Adrenal gland (tissue), 12 donors: ENCODE data around the gene CHL1. TPM values are rescaled to one million over a fixed set of nuclear protein-coding genes. Genes with fewer than 3 reads are reported as not detected.

Source experiments
- DNase-seq, 7 donors: peaks; one replicate each; pipeline ENCODE4 v3.0.0-alpha.2; 2019 to 2020
- H3K27ac ChIP-seq, 5 donors: fragments of 200-600 bp; sonication (generic) in 4 of 5; 1 replicate in 3 of 5; 2 replicates in 2 of 5; pipeline versions ENCODE4 v1.5.1 to v1.8.0; 2016 to 2020; ENCODE audit warnings: mild to moderate bottlenecking in 1 of 5
- H3K27me3 ChIP-seq: fragments of 200-600 bp; 2 replicates; pipeline ENCODE4 v1.8.0; 2021
- H3K36me3 ChIP-seq, 2 donors: fragments of 200-600 bp; replicated peaks in 1 of 2; 1 replicate in 1 of 2; 2 replicates in 1 of 2; pipeline versions ENCODE4 v1.5.1 to v1.8.0; 2018 to 2022
- H3K4me1 ChIP-seq, 2 donors: fragments of 200-600 bp; replicated peaks in 1 of 2; 1 replicate in 1 of 2; 2 replicates in 1 of 2; pipeline versions ENCODE4 v1.5.1 to v1.8.0; 2018 to 2021
- H3K4me3 ChIP-seq, 4 donors: fragments of 200-600 bp; sonication (generic) in 3 of 4; one replicate each; pipeline ENCODE4 v1.5.1; 2016 to 2018
- H3K9me3 ChIP-seq, 3 donors: fragments of 200-600 bp; sonication (generic) in 1 of 3; replicated peaks in 1 of 3; 1 replicate in 2 of 3; 2 replicates in 1 of 3; pipeline versions ENCODE4 v1.5.1 to v1.8.0; 2016 to 2021
- CTCF ChIP-seq, 6 experiments: fragments of 450-650 bp in 4 of 6; fragments of 200-600 bp in 2 of 6; sonication (generic) in 1 of 6; IDR thresholded peaks; 1 replicate in 5 of 6; 2 replicates in 1 of 6; pipeline versions ENCODE4 v1.5.1 to v1.8.0; 2016 to 2021; ENCODE audit warnings: antibody characterized with exemption in 6 of 6, mild to moderate bottlenecking in 2 of 6, moderate library complexity in 1 of 6
- POLR2A ChIP-seq, 2 donors: fragments of 450-650 bp; IDR thresholded peaks; one replicate each; pipeline ENCODE4 v1.6.1; 2017; ENCODE audit warnings: antibody characterized with exemption in 2 of 2, mild to moderate bottlenecking in 2 of 2, moderate library complexity in 1 of 2
- WGBS, 4 donors: extraction: QIAGEN DNeasy Blood & Tissue Kit in 2 of 4; methylation state at CpG; one replicate each; pipeline versions ENCODE4 v1.1.5 to v1.1.7; 2013 to 2017; 5-methylcytosine and 5-hydroxymethylcytosine counted together
- intact Hi-C, 2 donors: fragments of 100-400 bp; cut with DNase I; formaldehyde crosslinking; loops; one replicate each; pipeline versions ENCODE4 v1.14.1 to v1.15.0; 2022 to 2023
- polyA plus RNA-seq, 3 donors: library from polyadenylated mRNA; stranded (reverse); fragments of 200-250 nt in 2 of 3; fragments of 350-450 nt in 1 of 3; fragmentation: Illumina TruSeq in 1 of 3; extraction: RNeasy Lipid Tissue Mini Kit (QIAGEN cat#74804) in 1 of 3; gene quantifications; one replicate each; pipeline ENCODE4 v1.2.3, GENCODE V29; 2013 to 2014
- total RNA-seq, 9 donors: library from RNA; depleted of rRNA in 4 of 9; stranded (reverse); fragments of >200 nt in 4 of 9; fragments of 120-200 nt in 1 of 9; fragmentation: NEBNext Ultra II Directional in 1 of 9; extraction: Animal tissue kit (Norgen Biotek cat#: 25700) in 1 of 9; gene quantifications; one replicate each; pipeline versions ENCODE4 v1.1.0 to v1.2.4, GENCODE V29; 2013 to 2023
- donor health status: healthy with polysubstance abuse.
- donor health status: Bipolar disorder and iron deficiency.
- donor health status: DM: yes; HTN: yes; CAD: no.
- donor health status: DM: no; HTN: no; CAD: no.
- donor health status: DM: no; HTN: no; CAD: no.
- donor health status: DM: yes; HTN: yes; CAD: no.

The CHL1 gene
- total and polyA plus RNA-seq, 12 donors = 0.80 to 28.3 (median 7.7) TPM

GRCh38 chr3:332701-333100, 136.1 kb downstream of the CHL1 start:
- no peaks in the 10 kb centered on the region for H3K4me1 ChIP-seq
- H3K4me3 ChIP-seq = no peak overlapping the region
- TF ChIP-seq POLR2A (IDR thresholded peaks at IDR 0.05) = no peak
- no peak for TF ChIP-seq CTCF (IDR thresholded peaks at IDR 0.05)
- no peaks in the 10 kb centered on the region for H3K9me3 ChIP-seq
- 41 to 50% (median 45%) methylated on average over 2 of the region's 2 CpGs for WGBS, 4 donors
- DNase-seq = no peak
- intact Hi-C loops = no loop called here
- H3K27ac ChIP-seq = no peak overlapping the region
- H3K27me3 ChIP-seq = no peaks in the 10 kb centered on the region
- no peaks in the 10 kb centered on the region for H3K36me3 ChIP-seq

GRCh38 chr3:335240-335639, 138.7 kb downstream of the CHL1 start:
- 49 to 59% (median 55%) methylated on average over 5 of the region's 5 CpGs for WGBS, 4 donors
- H3K27ac ChIP-seq = no peak overlapping the region

GRCh38 chr3:339351-339750, 142.8 kb downstream of the CHL1 start:
- WGBS, 4 donors = 57 to 74% (median 61%) methylated on average over 5 of the region's 5 CpGs
- Histone ChIP-seq H3K4me3 (no peak overlapping the region), H3K36me3 (no peaks in the 10 kb centered on the region), H3K27me3 (no peaks in the 10 kb centered on the region), H3K27ac (no peak overlapping the region), H3K9me3 (no peaks in the 10 kb centered on the region), H3K4me1 (no peaks in the 10 kb centered on the region)
- no peak for DNase-seq
- TF ChIP-seq CTCF (IDR thresholded peaks at IDR 0.05) (no peak), POLR2A (IDR thresholded peaks at IDR 0.05) (no peak)
- intact Hi-C loops = no loop called here

More at GRCh38 chr3:335240-335639, 138.7 kb downstream of the CHL1 start:
- no peak overlapping the region for H3K4me3 ChIP-seq
- H3K4me1 ChIP-seq = no peaks in the 10 kb centered on the region
- H3K9me3 ChIP-seq = no peaks in the 10 kb centered on the region
- intact Hi-C loops = no loop called here
- no peak for DNase-seq
- no peaks in the 10 kb centered on the region for H3K27me3 ChIP-seq
- TF ChIP-seq POLR2A (IDR thresholded peaks at IDR 0.05) = no peak
- TF ChIP-seq CTCF (IDR thresholded peaks at IDR 0.05) = no peak
- no peaks in the 10 kb centered on the region for H3K36me3 ChIP-seq

- H3K27ac ChIP-seq = no peak overlapping the region
- no peaks in the 10 kb centered on the region for H3K9me3 ChIP-seq
- H3K4me3 ChIP-seq = no peak overlapping the region
- WGBS, 4 donors = 60 to 64% (median 63%) methylated on average over 4 of the region's 4 CpGs
- no peaks in the 10 kb centered on the region for H3K4me1 ChIP-seq
- intact Hi-C loops = no loop called here
- H3K27me3 ChIP-seq = no peaks in the 10 kb centered on the region
- no peak for DNase-seq
- H3K36me3 ChIP-seq = no peaks in the 10 kb centered on the region
- TF ChIP-seq CTCF (IDR thresholded peaks at IDR 0.05) (no peak), POLR2A (IDR thresholded peaks at IDR 0.05) (no peak)
These were observed 145.4 kb downstream of the CHL1 start for GRCh38 chr3:341998-342397.
